Gastroesophageal sphincter (tissue), 3 donors: Measurements from ENCODE around the gene THY1.

Source experiments
- CTCF ChIP-seq, 4 experiments: fragments of 200-600 bp in 2 of 4; fragments of 450-650 bp in 2 of 4; sonication (generic) in 1 of 4; IDR thresholded peaks; one replicate each; pipeline ENCODE4 v1.5.1; 2017 to 2019; ENCODE audit warnings: antibody characterized with exemption in 4 of 4, mild to moderate bottlenecking in 2 of 4, moderate library complexity in 2 of 4
- POLR2A ChIP-seq, 2 donors: fragments of 450-650 bp; IDR thresholded peaks; one replicate each; pipeline ENCODE4 v1.6.1; 2017; ENCODE audit warnings: antibody characterized with exemption in 2 of 2, mild to moderate bottlenecking in 2 of 2, moderate library complexity in 1 of 2

GRCh38 chr11:119384332-119384731, 38.6 kb downstream of the THY1 start:
- TF ChIP-seq POLR2A (IDR thresholded peaks at IDR 0.05) (no peak), CTCF (IDR thresholded peaks at IDR 0.05) (no peak)
